Measurements from ENCODE around the gene LPP. TPM values are rescaled to one million over a fixed set of nuclear protein-coding genes. Genes with fewer than 3 reads are reported as not detected.

Gene LPP
- total RNA-seq, 1 donor from 2014 or later, result 222 TPM

- Histone ChIP-seq H3K9ac (ENCODE audit: low read length) (no peak overlapping the region), H3K79me2 (ENCODE audit: insufficient read depth, low read length) (peaks cover 36% of the 10 kb centered on the region), H4K20me1 (ENCODE audit: insufficient read depth, low read length) (peaks cover 48% of the 10 kb centered on the region), H3K4me3 (ENCODE audit: insufficient read depth, low read depth, low read length) (no peak overlapping the region), H3K4me2 (ENCODE audit: low read length) (no peak overlapping the region), H3K27me3 (ENCODE audit: insufficient read depth, low read length) (no peaks in the 10 kb centered on the region), H3K27ac (ENCODE audit: low read depth, low read length) (no peak overlapping the region), H3K9me3 (ENCODE audit: insufficient read depth, low read depth, low read length) (no peaks in the 10 kb centered on the region), H3K4me1 (ENCODE audit: insufficient read depth, low read length) (no peaks in the 10 kb centered on the region), H3K36me3 (ENCODE audit: insufficient read depth, low read length) (no peaks in the 10 kb centered on the region), H2AFZ (ENCODE audit: low read depth, low read length) (no peak overlapping the region)
- no peak overlapping the region for H3K4me3 Mint-ChIP-seq (ENCODE audit: unreplicated experiment)
- H3K36me3 Mint-ChIP-seq (ENCODE audit: low read depth, unreplicated experiment), result no peaks in the 10 kb centered on the region
- DNase-seq (ENCODE audit: low read depth) (no peak), FAIRE-seq (no peak)
- peaks cover 13% of the 10 kb centered on the region for H3K4me1 Mint-ChIP-seq (ENCODE audit: low read depth, unreplicated experiment)
- H3K27ac Mint-ChIP-seq (ENCODE audit: unreplicated experiment), result no peak overlapping the region
- no peaks in the 10 kb centered on the region for H3K9me3 Mint-ChIP-seq (ENCODE audit: unreplicated experiment)
- no peak for TF ChIP-seq EZH2 (IDR thresholded peaks at IDR 0.05; ENCODE audit: insufficient read depth, low read length)
- no peaks in the 10 kb centered on the region for H3K27me3 Mint-ChIP-seq (ENCODE audit: low read depth, unreplicated experiment)
Observed at GRCh38 chr3:188817935-188818269, 663.9 kb downstream of the LPP start.

GRCh38 chr3:188818282-188818681 is 664.3 kb downstream of the LPP start:
- Histone ChIP-seq H3K27ac (ENCODE audit: low read depth, low read length) (no peak overlapping the region), H3K9me3 (ENCODE audit: insufficient read depth, low read depth, low read length) (no peaks in the 10 kb centered on the region), H3K4me1 (ENCODE audit: insufficient read depth, low read length) (no peaks in the 10 kb centered on the region), H3K4me2 (ENCODE audit: low read length) (no peak overlapping the region), H3K4me3 (ENCODE audit: insufficient read depth, low read depth, low read length) (no peak overlapping the region), H2AFZ (ENCODE audit: low read depth, low read length) (no peak overlapping the region), H3K36me3 (ENCODE audit: insufficient read depth, low read length) (no peaks in the 10 kb centered on the region), H3K9ac (ENCODE audit: low read length) (no peak overlapping the region), H4K20me1 (ENCODE audit: insufficient read depth, low read length) (peaks cover 51% of the 10 kb centered on the region), H3K27me3 (ENCODE audit: insufficient read depth, low read length) (no peaks in the 10 kb centered on the region), H3K79me2 (ENCODE audit: insufficient read depth, low read length) (peaks cover 36% of the 10 kb centered on the region)
- FAIRE-seq, result no peak
- Mint-ChIP-seq H3K36me3 (ENCODE audit: low read depth, unreplicated experiment) (no peaks in the 10 kb centered on the region), H3K4me3 (ENCODE audit: unreplicated experiment) (no peak overlapping the region), H3K4me1 (ENCODE audit: low read depth, unreplicated experiment) (peaks cover 13% of the 10 kb centered on the region), H3K27me3 (ENCODE audit: low read depth, unreplicated experiment) (no peaks in the 10 kb centered on the region), H3K27ac (ENCODE audit: unreplicated experiment) (no peak overlapping the region), H3K9me3 (ENCODE audit: unreplicated experiment) (no peaks in the 10 kb centered on the region)
- no peak for TF ChIP-seq CTCF (IDR thresholded peaks at IDR 0.05; ENCODE audit: insufficient read depth, low read depth, low read length)
- TF ChIP-seq EZH2 (IDR thresholded peaks at IDR 0.05; ENCODE audit: insufficient read depth, low read length), result no peak
- no peak for DNase-seq (ENCODE audit: low read depth)

- FAIRE-seq (no peak), DNase-seq (ENCODE audit: low read depth) (no peak)
- Mint-ChIP-seq H3K9me3 (ENCODE audit: unreplicated experiment) (no peaks in the 10 kb centered on the region), H3K36me3 (ENCODE audit: low read depth, unreplicated experiment) (no peaks in the 10 kb centered on the region), H3K4me1 (ENCODE audit: low read depth, unreplicated experiment) (peaks cover 13% of the 10 kb centered on the region), H3K4me3 (ENCODE audit: unreplicated experiment) (no peak overlapping the region), H3K27ac (ENCODE audit: unreplicated experiment) (no peak overlapping the region), H3K27me3 (ENCODE audit: low read depth, unreplicated experiment) (no peaks in the 10 kb centered on the region)
- H3K4me3 ChIP-seq (ENCODE audit: insufficient read depth, low read depth, low read length), result no peak overlapping the region
- no peaks in the 10 kb centered on the region for H3K36me3 ChIP-seq (ENCODE audit: insufficient read depth, low read length)
- no peak overlapping the region for H3K4me2 ChIP-seq (ENCODE audit: low read length)
- no peaks in the 10 kb centered on the region for H3K4me1 ChIP-seq (ENCODE audit: insufficient read depth, low read length)
- H3K79me2 ChIP-seq (ENCODE audit: insufficient read depth, low read length), result peaks cover 36% of the 10 kb centered on the region
- no peaks in the 10 kb centered on the region for H3K9me3 ChIP-seq (ENCODE audit: insufficient read depth, low read depth, low read length)
- H3K9ac ChIP-seq (ENCODE audit: low read length), result no peak overlapping the region
- H4K20me1 ChIP-seq (ENCODE audit: insufficient read depth, low read length), result peaks cover 42% of the 10 kb centered on the region
- no peaks in the 10 kb centered on the region for H3K27me3 ChIP-seq (ENCODE audit: insufficient read depth, low read length)
- H2AFZ ChIP-seq (ENCODE audit: low read depth, low read length), result no peak overlapping the region
- TF ChIP-seq EZH2 (IDR thresholded peaks at IDR 0.05; ENCODE audit: insufficient read depth, low read length) (no peak), CTCF (IDR thresholded peaks at IDR 0.05; ENCODE audit: insufficient read depth, low read depth, low read length) (no peak)
- H3K27ac ChIP-seq (ENCODE audit: low read depth, low read length), result no peak overlapping the region
Observed at GRCh38 chr3:188819939-188820338, 666.0 kb downstream of the LPP start.
